ENCODE results near the gene POLR2F.

DNA sequence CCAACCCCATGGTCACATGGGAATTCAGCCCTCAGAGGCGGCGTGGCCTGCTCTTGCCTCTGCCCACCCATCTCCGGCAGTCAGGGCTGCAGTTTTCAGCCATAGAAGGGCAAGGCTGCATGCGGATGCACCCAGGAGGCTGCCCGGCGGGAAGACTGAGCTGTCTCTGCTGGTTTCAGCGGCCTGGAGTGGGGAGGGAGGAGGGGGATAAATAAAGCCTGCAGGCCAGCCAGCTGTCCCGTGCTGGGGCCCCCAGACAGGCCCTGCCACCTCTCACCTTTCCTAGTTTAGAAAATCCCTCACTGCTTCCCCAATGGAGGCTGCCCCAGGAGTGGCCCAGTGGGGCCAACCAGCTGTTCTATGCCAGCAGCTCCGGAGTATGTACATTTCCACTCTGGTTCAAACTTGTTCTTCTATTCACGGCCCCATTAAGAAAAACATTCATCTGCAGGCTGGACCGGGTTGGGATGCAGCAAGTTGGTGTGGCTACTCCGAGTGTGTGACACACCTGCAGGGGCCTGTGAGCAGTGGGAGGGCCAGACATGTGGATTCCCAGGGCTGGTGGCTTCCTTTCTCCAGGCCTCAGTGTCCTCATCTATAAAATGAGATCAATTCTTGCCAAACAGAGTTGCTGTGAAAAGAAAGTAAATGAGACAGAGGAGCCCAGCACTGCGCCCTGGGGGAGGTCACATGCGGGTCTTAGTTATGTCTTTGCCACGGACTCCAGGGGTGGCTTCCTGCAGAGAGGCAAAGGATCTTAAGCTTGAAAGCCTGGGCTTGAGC, 42.4 kb upstream of the POLR2F start:
- TF ChIP-seq POLR2A (IDR thresholded peaks at IDR 0.05; ENCODE audit: low read length): no peak
- TF ChIP-seq GATA1 (IDR thresholded peaks at IDR 0.05; ENCODE audit: low read depth, low read length): no peak

Measured in erythroblast (primary cell).